HG03432 (cell line): ENCODE data around the gene ATG4C.
"Not testable (repeated sequence)": the region's sequence is repeated elsewhere in the genome, so short reads cannot be mapped to it uniquely, and the experiment has no call there.

Experiments used
- ATAC-seq: cut with Tn5 transposase; IDR thresholded peaks from one replicate; pipeline ENCODE4 v1.9.1; 2021; ENCODE audit warnings: mild to moderate bottlenecking, moderate library complexity; ENCODE audit not compliant: unreplicated experiment

ATG4C gene

GRCh38 chr1:62774971-62775595, 8.8 kb upstream of the ATG4C start:
- no peak for ATAC-seq

DNA sequence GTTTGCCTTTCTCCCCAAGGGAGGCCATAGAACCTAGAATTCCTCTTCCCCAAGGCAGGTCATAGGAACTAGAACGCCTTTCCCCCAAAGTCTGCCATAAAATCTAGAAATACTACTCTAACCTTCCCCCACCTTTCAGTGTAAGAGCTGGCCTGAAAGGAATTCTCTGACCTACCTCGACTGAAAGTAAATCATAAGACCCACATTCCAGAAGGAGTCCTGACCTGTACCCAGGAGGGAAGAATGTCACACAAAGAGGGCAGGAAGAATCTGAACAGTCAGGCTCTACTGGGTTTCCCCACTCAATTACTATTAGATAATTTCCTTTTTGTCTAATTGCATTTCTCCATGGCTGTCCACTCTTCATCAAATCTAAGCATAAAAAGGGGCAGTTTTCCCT, 5.7 kb upstream of the ATG4C start:
- ATAC-seq, result no peak

GRCh38 chr1:62781841-62782543, 1.9 kb upstream of the ATG4C start:
- no peak for ATAC-seq

DNA sequence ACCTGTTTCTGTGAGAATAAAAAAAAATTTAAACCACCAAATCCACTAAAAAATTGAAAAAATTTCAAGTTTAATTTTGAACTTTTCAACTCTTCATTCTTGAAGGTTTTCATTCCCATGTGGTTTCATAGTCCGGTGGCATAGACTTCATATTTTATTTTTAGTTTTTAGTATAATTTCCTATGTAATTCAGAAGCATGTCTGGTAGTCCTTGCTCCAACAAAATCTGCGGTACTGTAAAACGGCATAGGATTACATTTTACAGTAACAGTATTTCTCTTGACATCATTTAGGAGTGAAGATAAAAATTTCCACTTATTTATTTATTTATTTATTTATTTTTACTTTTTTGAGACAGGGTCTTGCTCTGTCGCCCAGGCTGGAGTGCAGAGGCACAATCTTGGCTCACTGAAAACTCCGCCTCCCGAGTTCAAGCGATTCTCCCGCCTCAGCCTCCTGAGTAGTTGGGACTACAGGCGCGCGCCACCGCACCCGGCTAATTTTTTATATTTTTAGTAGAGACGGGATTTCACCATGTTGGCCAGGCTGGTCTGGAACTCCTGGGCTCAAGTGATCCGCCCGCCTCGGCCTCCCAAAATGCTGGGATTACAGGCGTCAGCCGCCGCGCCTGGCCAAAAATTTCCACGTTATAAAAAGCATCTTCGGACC, 1.3 kb upstream of the ATG4C start:
- ATAC-seq, result not testable (repeated sequence)

GRCh38 chr1:62784509-62785365, 805 bp downstream of the ATG4C start:
- ATAC-seq, result peak; percentile 29

GRCh38 chr1:62790716-62791115, 6.8 kb downstream of the ATG4C start:
- no peak for ATAC-seq

DNA sequence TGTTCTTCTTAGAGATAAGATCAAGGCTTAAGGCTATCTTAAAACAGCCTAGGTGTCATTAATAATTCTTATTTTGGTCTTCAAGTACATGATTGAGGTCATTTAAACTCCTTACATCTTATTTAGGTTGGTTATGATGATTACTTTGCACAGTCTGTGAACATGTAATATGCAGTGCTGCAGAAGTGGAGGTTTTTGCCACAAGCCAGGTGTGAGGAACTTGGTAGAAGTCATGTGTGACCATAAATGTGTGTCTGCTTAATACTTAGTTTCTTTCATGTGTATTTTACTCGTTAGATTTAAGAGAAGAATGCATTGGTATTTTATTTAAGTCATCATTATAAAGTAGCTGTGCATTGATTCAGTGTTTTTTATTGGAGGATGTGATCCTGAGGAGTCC, 10.1 kb downstream of the ATG4C start:
- ATAC-seq, result no peak

- ATAC-seq, result no peak
Observed at GRCh38 chr1:62796221-62796620, 12.3 kb downstream of the ATG4C start.

DNA sequence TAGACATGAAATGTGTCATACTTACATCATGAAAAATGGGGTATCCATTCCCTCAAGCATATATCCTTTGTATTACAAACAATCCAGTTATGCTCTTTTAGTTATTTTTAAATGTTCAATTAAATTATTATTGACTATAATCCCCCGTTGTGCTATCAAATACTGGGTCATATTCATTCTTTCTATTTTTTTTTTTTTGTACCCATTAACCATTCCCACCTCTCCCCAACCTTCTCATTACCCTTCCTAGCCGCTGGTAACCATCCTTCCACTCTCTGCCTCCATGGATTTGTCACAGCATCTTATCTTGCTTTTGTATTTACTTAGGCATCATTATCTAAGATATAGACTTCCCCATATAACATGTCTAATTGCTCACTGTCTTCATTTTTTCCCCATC, 15.8 kb downstream of the ATG4C start:
- ATAC-seq, result no peak

GRCh38 chr1:62800281-62800680, 16.3 kb downstream of the ATG4C start:
- ATAC-seq, result peak; percentile 55

DNA sequence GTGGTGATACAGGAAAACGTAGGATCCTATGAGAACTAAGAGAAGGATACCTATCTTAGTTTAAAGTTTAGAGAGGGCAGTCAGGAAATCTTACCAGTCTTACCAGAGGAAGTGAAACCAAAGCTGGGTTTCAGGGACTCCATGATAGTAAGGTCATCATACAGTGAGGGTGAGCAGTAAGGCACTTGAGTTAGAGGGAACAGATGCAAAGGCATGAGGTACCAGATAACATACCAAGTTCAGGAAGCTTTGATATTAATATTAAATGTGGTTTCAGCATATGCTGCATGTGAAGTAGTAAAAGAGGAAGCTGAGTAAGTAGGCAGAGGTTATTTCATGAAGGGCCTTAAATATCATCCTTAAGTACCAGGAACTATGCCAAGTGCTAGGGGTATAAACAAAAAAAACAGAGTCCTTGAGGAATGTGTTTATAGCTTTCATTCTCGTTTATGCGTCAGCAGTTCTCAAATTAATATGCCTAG, 16.9 kb downstream of the ATG4C start:
- ATAC-seq, result peak; percentile 100

- ATAC-seq, result peak; percentile 49
Observed at GRCh38 chr1:62809788-62810187, 25.9 kb downstream of the ATG4C start.

- peak; percentile 95 for ATAC-seq
Observed at GRCh38 chr1:62810420-62811274, 26.7 kb downstream of the ATG4C start.

- no peak for ATAC-seq
Observed at GRCh38 chr1:62823556-62823955, 39.6 kb downstream of the ATG4C start.

DNA sequence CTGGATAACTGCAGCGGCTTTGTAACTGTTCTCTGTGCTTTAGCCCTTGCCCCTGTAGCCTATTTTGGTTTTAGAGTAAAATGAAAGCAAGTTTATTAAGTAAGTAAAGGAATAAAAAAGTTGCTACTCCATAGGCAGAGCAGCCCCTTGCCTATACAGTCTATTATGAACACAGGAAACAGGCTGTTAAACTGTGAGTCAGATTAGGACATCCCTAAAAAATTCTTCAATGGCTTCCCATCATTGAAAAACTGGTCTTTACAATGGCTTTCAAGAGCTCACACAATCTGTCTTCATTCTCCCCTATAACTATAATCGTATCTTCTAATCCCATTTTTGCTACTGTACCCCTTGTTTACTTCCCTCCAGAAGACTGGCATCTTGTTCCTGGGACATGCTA, 43.0 kb downstream of the ATG4C start:
- no peak for ATAC-seq

DNA sequence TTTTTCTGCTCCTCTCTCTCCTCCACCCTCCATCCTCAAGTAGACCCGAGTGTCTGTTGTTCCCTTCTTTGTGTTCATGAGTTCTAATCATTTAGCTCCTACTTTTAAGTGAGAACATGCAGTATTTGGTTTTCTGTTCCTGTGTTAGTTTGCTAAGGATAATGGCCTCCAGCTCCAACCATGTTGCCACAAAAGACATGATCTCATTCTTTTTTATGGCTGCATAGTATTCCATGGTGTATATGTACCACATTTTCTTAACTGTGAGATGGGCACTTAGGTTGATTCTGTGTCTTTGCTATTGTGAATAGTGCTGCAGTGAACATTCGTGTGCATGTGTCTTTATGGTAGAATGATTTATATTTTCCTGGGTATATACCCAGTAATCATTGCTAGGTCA, 43.9 kb downstream of the ATG4C start:
- ATAC-seq, result not testable (repeated sequence)

DNA sequence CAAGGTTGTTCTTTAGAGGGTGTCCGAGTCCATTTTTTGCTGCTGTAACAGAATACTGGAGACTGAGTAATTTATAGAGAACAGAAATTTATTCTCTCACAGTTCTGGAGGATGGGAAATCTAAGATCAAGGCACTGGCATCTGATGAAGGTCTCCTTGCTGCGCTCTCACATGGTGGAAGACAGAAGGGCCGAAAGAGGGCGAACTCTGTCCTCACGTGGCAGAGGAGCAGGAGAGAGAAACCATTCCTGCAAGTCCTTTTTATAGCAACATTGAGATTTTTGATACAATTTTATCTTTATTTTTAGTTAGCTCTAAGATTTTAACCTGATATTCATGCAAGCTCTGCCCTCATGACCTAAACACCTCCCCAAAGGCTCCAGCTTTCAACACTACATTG, 48.3 kb downstream of the ATG4C start:
- no peak for ATAC-seq

DNA sequence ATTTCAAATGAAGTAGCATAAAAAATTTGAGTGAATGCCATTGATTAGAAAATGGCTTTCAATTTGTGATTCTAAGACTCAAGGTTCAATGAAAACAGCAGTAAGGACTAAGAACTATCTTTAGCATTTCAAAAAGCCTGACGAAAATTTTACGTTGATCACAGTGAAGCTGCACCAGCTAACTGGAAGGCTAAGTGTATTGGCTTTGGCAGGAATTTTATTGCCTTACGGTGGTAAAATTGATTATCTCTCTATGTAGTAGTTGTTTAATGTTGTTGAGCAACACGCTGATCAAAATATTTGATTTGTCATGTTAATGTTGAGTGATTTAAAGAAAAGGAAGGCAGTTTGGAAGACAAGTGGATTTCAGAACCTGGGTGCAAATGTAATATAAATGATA, 49.6 kb downstream of the ATG4C start:
- ATAC-seq, result no peak

GRCh38 chr1:62834400-62834961, 50.5 kb downstream of the ATG4C start:
- no peak for ATAC-seq
